Dermis microvascular lymphatic vessel endothelial cell (primary cell): ENCODE data around the gene ANKRD12. TPM values are rescaled to one million over a fixed set of nuclear protein-coding genes. Genes with fewer than 3 reads are reported as not detected.
"Not testable (repeated sequence)": the region's sequence is repeated elsewhere in the genome, so short reads cannot be mapped to it uniquely, and the experiment has no call there.

Source experiments
- DNase-seq, 2 donors: peaks; one replicate each; pipeline versions ENCODE4 v3.0.0 to v3.0.0-alpha.2; 2010; ENCODE audit warnings: low read depth in 2 of 2
- total RNA-seq: library from RNA; depleted of rRNA; stranded (reverse); fragments of >200 nt; gene quantifications from 2 replicates; pipeline ENCODE4 v1.2.1, GENCODE V29; 2014

Gene ANKRD12
- 14.0 and 16.2 TPM in 2 replicates for total RNA-seq

DNA sequence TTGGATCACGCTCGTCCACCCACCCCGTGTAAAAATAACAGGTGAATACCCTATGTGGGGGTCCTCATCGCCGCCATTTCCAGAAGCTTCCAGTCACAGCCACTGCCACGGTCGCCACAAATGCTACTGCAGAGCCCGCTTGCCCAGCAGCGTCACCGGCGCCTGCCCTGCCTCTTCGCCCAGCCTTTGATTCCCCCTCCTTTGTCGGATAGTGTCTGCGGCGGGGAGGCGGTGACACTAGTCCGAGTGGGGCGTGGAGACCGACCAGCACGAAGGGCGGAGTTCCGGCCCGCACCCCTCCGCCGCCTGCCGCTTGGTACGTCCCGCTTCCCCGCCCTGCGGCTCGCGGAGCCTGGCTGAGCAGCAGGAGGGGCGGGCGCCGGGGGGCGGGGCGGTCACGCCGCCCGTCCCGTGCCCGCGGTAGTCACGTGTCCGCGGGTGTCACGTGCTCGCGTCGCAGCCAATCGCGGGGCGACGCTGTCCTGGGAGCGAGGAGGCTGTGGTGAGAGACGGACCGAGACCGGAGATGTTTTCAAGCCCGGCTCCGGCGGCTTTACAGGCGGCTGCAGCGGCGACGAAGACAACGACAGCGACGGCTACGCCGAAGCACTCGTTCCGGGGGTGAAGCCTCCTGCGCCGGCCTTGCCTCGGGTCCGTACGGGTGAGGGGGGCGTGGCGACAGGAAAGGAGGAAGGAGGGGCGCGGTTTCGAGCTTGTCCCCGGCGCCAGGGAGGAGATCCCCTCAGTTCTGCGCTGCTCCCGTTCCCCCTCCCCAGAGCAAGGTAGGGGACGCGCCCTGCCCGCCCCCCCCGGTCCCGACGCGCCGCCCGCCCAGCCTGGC lies at the start of gene ANKRD12:
TSS of gene ANKRD12 (plus strand) at position 467 of the 841 bp plus-strand sequence. CDS start 45,652 bp downstream, outside the sequence.
- peak; percentile 94 to 99 for DNase-seq

DNA sequence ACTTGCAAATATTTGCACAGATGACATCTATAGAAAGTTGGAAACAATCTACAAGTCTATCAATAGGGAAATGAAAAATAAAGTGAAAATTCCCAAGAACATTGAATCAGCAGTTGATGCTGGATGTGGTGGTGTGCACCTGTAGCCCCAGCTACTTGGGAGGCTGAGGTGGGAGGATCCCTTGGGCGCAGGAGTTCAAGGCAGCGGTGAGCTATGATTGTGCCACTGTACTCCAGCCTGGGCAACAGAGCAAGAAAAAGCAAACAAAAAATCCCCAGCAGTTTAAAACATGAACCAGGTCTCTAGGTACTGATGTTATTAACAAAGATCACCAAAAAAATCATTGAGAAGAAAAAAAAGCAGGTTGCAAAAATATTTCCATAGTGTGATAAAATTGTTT lies 49.4 kb upstream of the ANKRD12 start:
- DNase-seq, result no peak

DNA sequence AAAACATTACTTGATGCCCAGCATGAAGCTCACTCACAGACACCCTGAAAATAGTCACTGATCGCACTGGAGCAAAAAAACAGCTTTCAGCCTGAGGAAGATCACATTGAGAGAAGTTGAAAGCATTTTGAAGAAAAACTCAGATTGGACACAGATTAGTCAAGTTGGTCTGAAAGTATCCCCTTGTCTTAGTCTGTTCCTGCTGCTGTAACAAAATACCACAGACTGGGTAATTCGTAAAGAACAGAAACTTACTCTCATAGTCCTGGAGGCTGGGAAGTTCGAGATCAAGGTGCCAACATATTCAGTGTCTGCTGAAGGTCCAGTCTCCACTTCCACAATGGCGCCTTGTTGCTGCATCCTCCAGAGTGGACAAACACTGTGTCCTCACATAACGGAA lies 48.3 kb upstream of the ANKRD12 start:
- DNase-seq, result no peak

DNA sequence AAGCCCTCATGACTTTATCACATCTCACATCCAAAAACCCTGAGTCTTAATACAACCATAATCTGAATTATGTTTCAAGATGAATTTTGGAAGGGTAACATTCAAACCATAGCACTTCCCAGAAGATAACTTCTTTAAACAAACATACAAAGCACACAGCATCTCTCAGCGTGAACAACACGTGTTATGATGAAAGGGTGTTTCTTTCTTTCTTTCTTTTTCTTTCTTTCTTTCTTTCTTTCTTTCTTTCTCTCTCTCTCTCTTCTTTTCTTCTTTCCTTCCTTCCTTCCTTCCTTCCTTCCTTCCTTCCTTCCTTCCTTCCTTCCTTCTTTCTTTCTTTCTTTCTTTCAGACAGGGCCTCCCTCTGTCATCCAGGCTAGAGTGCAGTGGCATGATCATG lies 47.9 kb upstream of the ANKRD12 start:
- DNase-seq, result not testable (repeated sequence)

DNA sequence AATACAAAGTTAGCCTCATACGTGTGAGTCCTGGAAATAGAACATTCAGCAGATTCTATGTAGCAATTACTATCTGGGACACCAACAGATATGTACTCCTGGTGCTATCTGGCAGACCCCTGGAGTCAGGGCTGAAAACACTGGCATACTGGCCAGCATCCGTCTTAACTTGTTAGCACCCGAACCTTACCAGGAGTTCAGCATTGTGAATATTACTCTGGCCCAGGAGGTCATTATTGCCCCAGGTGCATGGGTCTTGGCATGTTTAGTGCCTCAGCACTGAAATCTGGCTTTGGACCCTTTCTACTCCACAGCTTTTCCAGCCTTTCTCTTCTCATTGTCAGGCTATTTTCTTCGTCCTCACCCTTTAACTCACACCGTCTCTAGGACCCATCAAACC lies 46.0 kb upstream of the ANKRD12 start:
- no peak for DNase-seq

DNA sequence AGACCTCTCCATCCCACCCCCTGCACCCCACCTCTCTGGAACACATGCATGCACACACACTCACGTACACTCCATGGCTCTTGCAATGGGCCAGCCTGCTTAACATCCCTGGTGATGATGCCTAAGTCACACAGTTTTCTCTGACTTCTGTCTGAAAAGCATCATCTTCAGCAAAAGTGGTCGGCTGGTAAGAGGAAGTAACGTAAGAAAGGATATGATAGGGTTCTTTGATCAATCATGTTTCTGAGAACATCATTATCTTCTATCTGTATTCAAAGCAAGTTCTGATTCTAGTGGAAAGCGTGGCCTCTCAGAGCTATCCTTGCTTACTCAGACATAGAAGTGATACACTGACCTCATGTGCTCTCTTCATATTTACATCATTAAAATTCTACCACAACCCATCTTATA lies 45.5 kb upstream of the ANKRD12 start:
- DNase-seq, result no peak

DNA sequence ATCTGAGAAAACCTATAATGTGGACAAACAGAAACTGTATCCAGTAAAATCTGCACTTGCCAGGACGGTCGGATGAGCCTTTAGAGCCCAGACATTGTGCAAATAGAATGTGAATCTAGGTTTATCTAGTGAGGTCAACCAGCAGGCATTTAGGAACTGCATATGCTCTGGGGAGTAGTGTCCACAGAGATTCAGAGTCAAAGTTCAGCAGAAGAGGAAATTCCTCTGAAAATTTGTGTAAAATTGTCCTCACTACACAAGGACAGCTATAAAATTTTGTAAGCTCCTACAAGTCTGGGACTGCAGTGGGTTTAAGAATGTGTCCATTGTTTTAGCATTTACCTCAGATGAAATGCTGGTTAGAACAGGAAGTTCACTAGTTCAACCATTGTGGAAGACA lies 43.9 kb upstream of the ANKRD12 start:
- peak in 1 of 2 donors; percentile 66 for DNase-seq

DNA sequence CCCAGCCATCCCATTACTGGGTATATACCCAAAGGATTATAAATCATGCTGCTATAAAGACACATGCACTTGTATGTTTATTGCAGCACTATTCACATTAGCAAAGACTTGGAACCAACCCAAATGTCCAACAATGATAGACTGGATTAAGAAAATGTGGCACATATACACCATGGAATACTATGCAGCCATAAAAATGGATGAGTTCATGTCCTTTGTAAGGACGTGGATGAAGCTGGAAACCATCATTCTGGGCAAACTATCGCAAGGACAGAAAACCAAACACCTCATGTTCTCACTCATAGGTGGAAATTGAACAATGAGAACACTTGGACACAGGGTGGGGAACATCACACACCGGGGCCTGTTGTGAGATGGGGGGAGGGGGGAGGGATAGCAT lies 43.5 kb upstream of the ANKRD12 start:
- DNase-seq, result not testable (repeated sequence)

DNA sequence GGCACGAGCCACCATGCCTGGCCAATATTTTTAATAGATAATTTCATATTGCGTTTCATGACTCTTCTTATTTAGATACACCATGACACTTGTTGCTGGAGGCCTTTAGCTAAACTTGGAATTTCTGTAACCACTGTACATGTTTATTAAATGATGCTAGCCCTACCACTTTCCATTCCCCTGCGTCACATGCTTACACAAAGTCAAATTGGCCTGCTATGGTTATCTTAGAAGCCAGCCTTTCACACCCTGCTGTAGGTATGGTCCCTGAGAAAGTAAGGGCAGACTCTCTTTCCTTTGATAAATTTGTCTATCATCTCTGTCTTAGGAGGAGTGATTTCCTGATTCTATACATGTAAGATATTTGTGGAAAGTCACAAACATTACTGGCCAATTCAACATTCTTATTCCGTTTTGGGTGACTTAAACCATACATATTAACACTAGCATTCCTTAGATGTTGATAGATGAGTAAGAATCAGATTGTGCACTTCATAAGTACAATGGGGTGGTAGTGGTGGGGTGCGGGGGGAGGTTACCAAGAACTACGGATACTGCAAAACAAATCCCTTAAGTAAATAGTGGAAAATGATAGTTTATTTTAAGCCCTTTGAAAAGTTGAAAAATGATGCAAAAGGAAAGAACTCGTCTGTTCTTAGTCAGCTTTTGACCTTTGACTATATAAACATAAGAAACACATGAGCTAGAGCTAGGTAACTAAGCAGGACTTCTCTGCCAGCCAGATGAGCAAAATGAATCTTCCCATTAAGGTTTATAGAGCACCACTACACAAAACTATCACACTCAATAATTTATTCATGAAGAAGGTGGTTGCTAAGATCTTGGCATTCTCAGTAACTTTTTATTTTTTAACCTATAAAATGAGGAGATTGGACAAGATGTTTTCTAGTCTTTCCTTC lies 42.0 kb upstream of the ANKRD12 start:
- DNase-seq, result peak; percentile 33 to 91

DNA sequence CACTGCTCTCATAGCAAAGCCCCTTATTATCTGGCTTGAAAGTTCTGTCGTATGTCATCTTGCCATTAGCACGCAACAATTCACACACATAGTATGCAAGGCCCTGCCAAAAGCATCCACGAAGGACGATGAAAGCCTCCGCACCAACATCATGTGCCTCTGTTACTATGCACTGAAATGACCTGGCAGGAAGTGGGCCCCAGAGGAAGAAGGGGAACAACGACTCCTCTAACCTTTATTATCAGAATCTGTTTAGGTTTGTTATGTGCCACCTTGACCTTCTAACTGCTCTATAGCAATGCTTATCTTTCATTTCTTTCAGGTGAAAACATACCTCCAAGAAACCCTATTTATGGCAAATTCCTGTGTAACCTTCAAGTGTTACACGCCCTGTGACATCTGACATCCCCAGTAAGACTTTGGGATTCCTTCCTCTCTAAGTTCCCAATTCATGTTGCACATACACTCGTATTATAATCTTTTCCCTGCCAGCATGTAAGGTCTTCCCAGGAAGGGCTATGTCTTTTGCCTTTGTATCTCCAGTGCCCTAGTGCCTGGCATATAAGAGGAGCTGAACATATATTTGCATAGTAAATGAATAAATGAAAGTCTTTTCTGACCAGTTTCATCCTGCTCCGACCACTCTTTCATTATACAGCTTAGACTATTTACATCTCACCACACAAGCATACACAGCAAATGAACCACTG lies 41.1 kb upstream of the ANKRD12 start:
- peak in 1 of 2 donors; percentile 30 for DNase-seq

DNA sequence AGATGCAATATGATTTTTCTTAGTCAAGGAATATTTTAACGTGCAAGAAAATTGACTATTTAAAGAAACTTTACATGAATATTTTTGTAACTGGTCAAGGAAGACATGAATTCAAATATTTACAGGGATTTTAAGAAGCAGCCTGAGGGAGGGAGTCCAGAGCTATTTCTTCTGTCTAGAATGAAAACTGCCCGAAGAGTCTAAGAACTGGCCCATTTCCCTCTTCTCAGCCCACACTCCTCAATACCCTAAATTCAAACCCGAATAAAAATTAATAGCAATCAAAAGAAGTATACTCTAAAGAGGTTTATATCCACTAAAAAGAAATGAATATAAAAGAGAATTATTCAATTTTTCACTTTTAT lies 40.6 kb upstream of the ANKRD12 start:
- DNase-seq, result no peak

DNA sequence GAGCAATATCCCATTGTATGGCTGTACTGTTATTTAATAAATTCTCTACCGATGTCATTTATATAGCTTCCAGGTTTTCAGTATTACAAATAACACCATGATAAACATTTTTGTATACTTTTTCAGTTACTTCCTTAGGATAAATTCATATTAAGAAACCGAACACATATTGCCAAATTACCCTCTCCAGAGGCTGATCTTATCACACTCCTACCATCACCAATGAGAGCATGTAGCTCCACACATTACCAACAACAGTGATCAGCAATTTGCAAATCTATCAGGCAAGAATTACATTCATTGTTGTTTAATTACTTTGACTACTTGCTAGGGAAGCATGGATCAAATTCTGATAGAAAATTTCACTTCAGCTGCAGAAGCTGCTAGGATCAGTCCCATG lies 39.9 kb upstream of the ANKRD12 start:
- DNase-seq, result no peak

DNA sequence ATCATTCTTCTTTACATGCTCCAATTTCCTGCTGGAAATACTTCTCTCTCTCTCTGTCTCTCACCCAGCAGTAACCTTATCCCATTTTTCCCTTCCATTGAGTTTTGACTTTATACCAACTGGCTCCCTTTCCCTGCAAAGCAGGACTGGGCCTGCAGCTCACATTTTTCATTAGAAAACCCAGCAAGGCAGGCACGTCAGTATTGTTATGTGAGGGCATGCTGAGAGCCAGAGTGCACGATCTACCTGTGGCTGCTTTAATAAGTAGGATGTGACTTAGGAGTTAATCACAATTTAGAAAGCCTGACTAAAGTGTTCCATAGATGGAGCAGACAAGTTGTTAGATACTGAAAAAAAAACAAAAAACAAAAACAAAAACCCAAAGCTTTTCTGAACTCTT lies 39.2 kb upstream of the ANKRD12 start:
- DNase-seq, result no peak

DNA sequence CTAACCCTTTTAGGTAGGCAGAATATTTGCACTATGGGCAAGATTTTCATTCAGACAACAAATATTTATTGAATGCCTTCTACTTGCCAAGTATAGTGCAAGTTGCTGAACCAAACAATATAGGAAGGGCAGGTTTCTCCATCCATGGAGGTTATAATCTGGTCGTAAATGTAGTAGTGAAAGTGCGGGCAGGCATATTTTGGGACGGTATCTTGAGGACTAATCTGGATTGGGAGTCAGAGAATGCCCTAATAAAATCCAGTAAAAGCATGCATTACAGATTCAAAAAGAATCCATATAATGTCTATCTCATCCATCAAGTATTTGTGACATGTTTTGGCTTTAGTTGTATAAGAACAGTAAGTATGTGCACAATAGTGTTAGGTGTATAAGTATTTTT lies 35.8 kb upstream of the ANKRD12 start:
- DNase-seq, result no peak

DNA sequence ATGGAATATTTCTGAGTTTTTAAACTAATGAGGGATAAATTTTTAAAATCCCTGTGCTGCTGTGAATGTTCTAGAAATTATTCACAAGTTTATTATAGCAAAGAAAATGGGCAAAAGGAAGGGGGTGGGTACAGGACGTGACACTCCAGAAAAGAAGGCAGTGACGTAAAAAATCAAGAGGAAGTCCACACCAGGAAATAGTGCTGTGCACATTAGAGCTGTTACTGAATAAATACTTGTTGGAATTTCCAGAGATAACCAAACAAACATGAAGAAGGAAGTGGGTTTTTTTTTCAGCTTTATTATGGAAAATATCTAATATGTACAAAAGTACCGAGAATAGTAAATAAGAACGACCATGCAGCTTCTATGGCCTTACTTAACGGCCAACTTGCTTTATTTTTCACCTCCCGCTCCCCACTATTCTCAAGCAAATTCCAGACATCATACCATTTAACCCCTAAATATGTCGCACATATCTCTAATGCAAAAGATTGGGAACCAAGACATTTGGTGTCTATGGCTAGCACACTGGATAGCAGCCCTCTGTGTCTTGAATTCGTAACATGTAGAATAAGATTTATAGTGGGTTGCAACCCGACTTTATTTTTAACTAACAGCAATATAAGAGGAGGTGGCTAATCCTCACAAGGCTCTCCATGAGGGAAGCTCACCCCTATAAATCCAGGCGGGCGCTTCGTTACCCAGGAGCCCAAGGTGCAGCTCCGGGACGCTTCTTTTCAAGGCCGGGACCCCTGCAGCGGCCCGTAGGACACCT lies 34.7 kb upstream of the ANKRD12 start:
- DNase-seq, result peak; percentile 80 to 89

DNA sequence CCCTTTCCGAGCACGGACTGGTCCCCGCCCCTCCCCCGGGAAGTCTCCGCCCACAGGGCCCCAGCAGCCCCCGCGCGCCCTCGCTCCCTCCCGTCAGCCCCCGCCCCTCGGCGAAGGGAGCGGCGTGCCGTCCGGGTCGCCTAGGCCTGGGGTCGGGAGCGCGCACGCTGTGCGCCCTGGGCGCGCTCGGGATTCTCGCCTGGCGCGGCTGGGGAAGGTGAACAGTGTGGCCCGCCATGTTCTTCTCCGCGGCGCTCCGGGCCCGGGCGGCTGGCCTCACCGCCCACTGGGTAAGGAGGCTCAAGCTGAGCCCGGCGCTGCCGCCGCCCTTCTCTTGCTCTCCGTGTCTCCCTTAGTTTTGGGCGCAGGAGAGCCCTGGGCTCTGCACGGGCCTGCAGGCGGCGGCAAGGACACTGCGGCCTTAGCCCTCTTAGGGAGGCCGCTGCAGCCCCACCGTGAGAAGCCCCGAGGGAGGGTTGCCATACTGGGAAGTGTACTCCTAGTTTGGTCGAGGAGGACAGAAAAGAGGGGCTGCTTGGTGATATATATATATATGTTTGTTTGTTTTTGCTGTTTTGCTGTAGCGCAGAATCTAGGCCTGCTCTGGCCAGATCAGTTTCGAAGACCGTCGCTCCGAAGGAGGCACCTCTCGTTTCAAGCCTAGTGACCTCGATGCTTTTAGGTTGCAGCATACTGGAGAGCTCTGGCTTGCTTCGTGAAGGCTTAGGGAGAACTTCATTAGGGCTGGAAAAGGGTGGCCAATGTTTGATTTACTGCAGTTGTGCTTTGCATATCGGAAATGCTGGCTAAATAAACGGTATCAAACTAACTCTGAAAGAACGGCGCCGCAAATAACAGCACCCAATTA lies 33.8 kb upstream of the ANKRD12 start, which contains the start of gene NDUFV2:
TSS of gene NDUFV2 (plus strand) at position 192 of the 868 bp plus-strand sequence. CDS start at position 237, 45 bp downstream.
- DNase-seq, result peak; percentile 89 to 98

DNA sequence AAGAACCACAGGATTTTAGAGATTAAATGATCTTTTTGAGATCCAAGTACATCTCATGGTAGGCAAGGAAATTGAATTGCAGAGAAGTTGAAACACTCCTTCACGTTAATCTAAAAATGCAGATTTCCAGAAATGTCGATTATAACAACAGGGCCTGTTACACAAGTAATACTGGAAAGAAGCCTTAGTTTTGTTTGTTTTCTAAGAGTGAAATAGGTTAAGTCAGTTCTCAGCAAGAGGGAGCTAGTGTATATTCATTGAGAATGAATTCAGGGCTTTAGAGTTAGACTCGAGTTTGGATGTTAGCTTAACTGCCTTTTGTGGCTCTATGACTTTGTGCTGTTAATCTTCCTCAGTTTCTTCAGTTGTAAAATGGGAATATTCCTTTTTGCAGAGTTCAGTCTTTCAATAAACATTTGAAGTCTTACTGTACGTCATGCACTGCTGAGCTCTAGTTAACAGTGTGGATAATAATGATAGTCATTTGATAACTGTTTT lies 33.2 kb upstream of the ANKRD12 start:
- peak in 1 of 2 donors; percentile 57 for DNase-seq

DNA sequence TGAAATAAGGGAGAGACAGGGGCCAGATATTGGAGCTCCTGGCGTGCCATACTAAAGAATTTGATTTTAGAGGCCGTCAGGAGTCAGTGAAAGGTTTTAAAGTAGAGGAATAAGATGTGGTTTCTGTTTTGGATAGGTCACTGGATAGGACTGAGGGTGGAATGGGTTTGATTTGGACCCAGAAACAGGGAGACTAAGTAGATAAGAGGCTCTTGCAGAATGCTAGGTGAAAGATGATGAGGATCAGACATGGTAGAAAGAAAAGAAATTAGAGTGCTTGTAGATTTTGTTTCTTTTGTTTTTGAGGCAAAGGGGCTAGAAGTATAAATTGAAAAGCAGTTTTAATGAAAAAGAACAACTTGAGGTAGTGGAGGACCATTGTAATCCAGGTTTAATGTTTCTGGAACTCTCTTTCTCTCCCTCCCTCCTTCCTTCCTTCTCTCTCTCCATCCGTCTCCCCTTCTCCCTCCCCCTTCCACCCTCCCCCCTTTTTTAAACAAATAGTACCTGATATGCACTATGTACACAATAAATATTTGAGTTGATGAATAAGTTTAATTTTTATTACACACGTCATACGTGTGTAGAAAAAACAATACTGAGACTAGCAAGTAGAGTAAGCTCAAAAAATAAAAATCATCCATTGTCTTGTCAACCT lies 32.2 kb upstream of the ANKRD12 start:
- DNase-seq, result no peak

DNA sequence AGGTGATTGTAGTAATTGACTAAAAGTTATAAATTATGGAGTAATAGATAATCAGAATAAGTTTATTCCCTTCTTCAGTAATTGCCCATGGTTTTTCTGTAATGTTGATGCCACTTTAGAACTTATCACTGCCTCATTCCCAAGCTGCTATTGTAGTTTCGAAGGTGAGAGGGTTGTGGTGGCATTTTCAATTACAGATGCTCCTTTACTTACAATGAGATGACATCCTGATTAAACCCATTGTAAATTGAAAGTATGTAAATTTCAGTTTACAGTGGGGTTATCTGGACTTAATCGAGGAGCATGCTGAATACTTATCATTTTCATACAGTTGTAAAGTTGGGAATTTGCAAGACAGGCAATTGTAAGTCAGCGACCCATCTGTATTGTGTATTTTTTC lies 31.2 kb upstream of the ANKRD12 start:
- DNase-seq, result no peak
